ENCODE measurements around the gene SNCA.

Gene SNCA

DNA sequence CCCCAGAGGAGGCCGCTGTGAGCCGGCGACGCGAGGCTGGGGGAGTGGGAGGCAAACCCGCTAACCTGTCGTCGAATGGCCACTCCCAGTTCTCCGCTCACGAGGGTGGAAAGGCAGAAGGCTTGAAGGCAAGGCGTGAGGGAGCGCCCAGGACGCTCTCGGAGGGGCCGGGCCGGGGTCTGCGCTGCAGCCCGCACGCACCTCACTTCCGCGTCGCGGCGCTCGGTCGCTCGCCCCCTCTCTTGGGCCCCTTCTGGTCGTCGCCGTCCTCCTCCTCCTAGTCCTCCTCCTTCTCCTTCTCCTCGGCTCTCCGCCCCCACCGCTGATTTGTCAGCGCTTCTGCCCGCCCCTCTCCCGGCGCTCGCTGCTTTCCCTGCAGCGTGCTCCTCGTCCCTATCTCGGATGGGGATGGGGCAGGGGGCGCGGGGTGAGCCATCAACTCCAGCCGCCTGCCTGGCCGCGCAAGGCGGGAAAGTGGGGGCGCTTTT is at the start of gene SNCA:
Gene SNCA, minus strand, starts transcription at position 265 of the 488 bp plus-strand sequence. CDS start 1,494 bp downstream, outside the sequence.
- DNase-seq (ENCODE audit: low read depth, low spot score) = no peak

- no peak for DNase-seq (ENCODE audit: low read depth, low spot score)
Observed at GRCh38 chr4:89879215-89879614, 42.3 kb upstream of the SNCA start.

GRCh38 chr4:89878611-89879010 is 41.6 kb upstream of the SNCA start:
- no peak for DNase-seq (ENCODE audit: low read depth, low spot score)

- DNase-seq (ENCODE audit: low read depth, low spot score) = no peak
Observed at GRCh38 chr4:89876548-89876947, 39.6 kb upstream of the SNCA start.

DNA sequence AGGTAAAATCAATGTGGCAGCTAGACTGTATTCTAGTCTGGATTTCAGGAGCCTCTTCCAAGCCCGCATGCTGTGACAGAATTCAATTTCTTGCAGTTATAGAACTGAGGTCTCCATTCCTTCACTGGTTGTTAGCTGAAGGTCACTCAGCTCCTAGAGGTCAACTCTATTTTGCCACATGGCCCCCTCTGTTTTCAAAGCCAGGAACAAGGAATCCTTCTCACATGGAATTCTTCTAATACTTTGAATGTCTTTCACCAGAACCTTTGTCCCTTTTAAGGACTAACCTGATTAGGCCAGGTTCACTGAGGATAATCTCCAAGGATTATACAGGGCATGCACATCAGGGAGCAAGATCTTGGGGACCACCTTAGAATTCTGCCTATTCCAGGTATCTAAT is 34.2 kb upstream of the SNCA start:
- no peak for DNase-seq (ENCODE audit: low read depth, low spot score)

DNA sequence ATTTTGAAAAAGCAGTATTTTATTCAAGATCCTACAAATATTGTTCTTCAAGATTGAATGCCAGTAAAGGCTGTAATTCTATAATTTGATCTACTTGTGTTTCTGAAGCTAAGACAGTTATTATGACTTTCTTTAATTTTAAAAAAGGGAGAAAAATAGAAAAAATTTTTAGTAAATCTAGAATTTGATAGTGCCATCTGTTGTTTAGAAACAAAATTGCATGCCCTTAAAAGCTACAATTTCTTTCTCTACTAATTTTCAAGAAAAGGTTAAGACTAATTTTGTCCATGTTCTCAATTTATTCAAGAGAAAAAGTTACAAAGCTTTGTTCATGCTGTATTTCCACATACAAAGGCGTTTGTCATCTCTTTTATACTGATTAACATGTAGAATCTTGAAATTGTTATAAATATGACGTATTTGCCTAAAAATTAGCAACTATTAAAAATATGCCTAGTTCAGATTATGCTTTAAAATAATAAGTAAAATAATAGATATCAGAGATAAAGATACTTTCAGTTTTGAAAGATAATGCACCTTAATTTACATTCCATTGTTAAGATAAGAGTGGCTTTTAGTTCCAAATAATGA is 32.1 kb upstream of the SNCA start:
- no peak for DNase-seq (ENCODE audit: low read depth, low spot score)

DNA sequence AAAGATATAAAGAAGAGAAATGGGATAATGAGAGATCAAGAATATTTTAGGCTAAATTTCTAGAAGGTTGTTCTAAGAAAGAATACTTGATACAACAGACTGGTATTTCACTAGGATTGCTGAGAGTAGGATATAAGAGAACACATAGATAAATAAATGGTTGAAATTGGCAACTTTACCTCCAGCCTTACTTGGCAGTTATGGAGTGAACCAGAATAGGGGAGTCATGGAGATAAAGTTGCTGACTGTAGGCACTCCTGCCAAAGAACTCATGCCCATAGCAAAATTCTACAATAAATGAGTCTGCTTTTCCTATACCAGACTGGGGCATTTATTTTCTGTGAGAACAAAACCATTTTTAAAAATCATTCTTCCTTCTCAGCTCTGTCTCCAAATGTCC is 31.3 kb upstream of the SNCA start:
- no peak for DNase-seq (ENCODE audit: low read depth, low spot score)

DNA sequence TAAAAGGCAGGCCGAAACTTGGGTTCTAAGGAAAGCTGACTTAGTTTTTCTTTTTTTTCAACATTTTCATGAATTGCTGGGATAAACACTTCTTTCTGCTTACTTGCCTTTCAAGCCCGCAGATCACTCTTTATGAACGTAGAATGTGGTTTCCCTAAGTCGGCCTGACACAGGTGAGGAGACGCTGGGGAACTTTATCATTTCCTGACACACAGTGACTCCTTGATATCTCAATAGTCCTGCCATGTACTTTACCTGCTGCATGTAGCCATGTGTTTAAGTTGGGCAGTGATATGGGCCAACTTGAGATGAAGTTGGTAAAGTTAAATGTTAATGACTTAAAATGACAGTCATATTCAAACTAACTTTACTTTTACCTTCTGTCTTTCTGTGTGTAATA is 26.6 kb upstream of the SNCA start:
- DNase-seq (ENCODE audit: low read depth, low spot score) = no peak

- no peak for DNase-seq (ENCODE audit: low read depth, low spot score)
Observed at GRCh38 chr4:89860971-89861370, 24.0 kb upstream of the SNCA start.

GRCh38 chr4:89855236-89855635 is 18.3 kb upstream of the SNCA start:
- DNase-seq (ENCODE audit: low read depth, low spot score) = no peak

GRCh38 chr4:89847571-89848325 is 10.8 kb upstream of the SNCA start:
- no peak for DNase-seq (ENCODE audit: low read depth, low spot score)

DNA sequence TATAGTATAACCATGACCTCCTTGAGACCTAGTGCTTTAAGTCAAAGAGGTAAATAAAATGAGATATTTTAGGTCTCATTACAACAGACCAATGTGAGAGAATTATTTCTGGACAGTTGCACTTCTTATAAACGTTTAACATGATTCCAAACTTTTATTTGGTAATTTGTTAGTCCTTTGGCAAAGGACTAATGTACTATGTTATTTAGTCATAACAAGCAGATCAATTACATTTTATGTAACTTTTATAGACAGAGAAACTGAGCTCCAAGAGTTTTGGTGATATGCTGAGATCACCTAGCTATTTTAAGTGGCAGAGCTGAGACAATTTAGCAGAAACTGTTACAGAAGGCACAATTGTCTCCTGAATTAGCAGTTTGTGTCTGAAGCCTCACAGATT is 2.6 kb upstream of the SNCA start:
- DNase-seq (ENCODE audit: low read depth, low spot score) = no peak

DNA sequence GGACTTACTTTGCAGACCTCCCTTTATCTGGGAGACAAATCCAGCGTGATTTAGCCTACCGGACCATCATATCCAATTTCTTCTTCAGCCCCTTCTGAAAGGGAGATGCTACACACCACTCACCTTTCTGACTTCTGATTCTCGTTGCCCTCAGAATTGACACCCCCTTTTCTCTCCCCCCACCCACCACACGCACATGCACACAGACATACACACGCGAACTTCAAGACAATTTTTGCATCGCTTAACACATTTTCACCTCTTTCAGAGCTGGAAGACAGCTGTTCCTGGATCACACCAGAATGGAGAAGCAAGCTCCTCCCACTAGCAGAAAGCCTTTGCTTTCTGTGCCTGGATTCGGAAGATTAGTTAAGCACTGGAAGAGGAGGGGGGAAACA is 1.0 kb upstream of the SNCA start:
- DNase-seq (ENCODE audit: low read depth, low spot score) = no peak

DNA sequence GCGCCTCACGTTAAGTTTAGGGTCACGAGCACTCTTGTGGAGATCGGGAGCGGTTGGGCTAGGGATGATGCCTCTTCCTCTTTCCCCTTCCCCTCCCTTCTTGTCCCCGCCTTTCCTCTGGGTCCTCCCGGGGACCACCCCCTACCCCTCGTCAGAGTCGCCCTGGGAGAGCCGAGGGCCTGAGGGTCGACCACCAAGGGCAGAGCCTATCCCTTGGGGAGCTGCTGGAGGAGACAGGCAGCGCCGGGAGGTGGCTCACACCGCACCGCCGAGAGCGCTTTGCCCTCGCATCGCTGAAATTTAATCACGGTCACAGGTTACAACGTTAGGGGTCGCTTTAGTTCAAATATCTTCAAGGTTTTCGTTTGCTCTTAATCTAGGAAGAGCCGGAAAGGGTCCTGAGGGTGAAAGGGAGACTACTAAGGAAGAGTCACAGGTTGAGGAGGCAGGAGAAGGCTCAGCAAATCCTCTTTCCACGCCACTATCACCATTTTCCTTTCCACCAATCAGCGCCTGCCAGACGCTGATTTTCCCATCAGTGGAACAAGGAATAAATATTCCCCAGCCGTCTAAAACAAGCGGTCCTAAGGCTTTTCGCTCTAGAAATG is 528 bp upstream of the SNCA start:
- no peak for DNase-seq (ENCODE audit: low read depth, low spot score)

DNA sequence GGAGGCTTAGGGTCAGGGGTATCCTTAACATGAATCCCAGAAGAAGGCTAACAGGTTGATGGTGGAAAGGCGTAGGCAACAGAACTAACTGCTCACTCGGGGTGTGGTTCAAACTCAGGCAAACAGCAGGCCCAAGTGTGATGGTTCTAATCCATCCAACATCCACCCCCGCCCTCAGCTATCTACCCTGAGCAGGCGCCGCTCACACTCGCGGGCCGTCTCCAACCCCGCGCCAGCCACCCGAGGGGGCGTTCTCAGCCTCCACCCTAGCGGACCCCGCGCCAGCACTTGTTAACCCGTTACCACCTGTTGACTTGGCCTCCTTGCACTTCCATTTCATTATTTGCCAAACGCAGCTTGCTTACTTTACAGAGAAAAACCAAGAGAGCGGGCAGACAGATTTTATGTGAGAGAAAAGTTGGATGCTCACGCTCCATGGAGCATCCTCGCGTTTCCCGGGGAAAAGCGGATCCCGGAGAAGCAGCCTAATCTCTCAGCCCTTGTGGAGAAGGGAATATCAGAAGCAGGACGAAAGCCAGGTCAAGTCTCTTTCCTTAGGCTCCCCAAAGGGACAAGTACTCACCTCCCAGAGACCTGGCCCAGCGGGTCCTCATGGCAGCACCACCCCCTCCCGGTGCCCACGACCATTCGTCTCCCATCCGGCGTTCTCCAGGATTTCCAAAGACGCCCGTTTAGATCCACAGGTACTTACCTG is 773 bp downstream of the SNCA start:
- DNase-seq (ENCODE audit: low read depth, low spot score) = no peak

GRCh38 chr4:89835413-89835812 is 1.5 kb downstream of the SNCA start:
- no peak for DNase-seq (ENCODE audit: low read depth, low spot score)

DNA sequence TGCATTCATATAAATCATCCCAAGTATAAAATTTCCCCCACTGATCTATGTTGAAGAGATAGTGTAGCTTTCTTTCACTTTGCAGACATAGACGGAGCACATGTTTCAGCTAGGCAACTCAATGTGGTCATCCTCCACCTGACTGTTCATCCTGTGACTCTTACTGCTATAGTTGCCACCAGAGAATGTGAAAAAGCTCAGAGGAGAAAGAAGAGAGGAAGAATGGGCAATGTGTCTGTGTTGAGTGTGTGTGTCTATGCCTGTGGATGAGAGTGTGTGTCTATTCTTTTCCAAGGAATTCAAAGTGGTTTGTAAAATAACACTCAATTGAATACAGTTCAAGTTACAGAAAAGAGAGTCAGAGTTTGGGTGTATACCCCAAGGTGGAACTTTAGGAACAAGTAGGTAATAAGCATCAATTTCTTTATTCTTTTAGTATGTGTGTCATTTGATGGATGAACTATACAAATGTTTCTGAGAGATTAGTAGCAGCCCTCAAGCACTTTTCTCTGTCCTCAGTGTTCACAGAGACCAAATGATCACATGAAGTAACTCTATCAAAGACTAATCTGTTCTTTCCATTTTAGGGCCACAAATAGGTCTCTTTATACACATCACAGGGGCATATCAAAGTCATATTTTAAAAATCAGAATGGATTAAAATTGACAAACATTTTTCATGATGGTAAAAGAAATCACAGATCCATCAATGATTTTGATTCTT is 2.3 kb downstream of the SNCA start:
- no peak for DNase-seq (ENCODE audit: low read depth, low spot score)

- DNase-seq (ENCODE audit: low read depth, low spot score) = no peak
Observed at GRCh38 chr4:89829470-89830138, 7.4 kb downstream of the SNCA start.

GRCh38 chr4:89823416-89823815 is 13.5 kb downstream of the SNCA start:
- DNase-seq (ENCODE audit: low read depth, low spot score) = no peak

- no peak for DNase-seq (ENCODE audit: low read depth, low spot score)
Observed at GRCh38 chr4:89821612-89822011, 15.3 kb downstream of the SNCA start.

DNA sequence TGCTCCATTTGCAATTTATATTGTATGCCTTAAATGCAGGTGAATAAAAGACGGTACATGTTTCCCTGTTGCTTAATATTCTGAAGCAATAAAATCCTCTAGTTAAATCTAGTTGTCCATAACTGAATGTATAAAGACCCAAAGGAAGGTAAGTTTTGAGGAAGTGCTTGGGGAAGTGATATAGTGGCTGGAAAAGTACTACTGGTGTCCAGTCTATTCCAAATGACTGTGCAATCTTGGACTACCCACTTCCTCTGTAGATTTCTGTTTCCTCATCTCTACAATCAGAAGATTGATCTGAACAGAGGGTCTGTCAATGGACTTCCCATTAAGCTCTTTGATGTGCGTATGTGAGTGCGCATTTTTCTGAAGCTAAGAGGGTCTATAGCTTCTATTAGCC is 17.0 kb downstream of the SNCA start:
- DNase-seq (ENCODE audit: low read depth, low spot score) = no peak
